OCI-LY7 (cell line): ENCODE measurements around the gene MFSD6L. TPM values are rescaled to one million over a fixed set of nuclear protein-coding genes. Genes with fewer than 3 reads are reported as not detected.

ENCODE experiments used
- BruUV-seq: library from RNA; stranded (reverse); fragments of 400-500 nt; replicated peaks from 2 replicates; lab custom pipeline; 2021; lab: Mats Ljungman, UMichigan
- CTCF ChIA-PET: fragments of 300-600 bp; sonication (Branson Sonifier 250); formaldehyde crosslinking; loops from one replicate; lab custom pipeline; 2022; ENCODE audit warnings: antibody characterized with exemption; ENCODE audit not compliant: unreplicated experiment; lab: Charles Lee
- POLR2A ChIA-PET: fragments of 300-600 bp; sonication (Branson Sonifier 250); formaldehyde crosslinking; loops from one replicate; lab custom pipeline; 2022; ENCODE audit warnings: antibody characterized with exemption; lab: Charles Lee
- DNase-seq: peaks from one replicate; pipeline ENCODE4 v3.0.0-alpha.2; 2015; ENCODE audit warnings: low spot score
- H2AFZ ChIP-seq: fragments of 200-600 bp; sonication (generic), shearing (Covaris generic); 2 replicates; pipeline ENCODE4 v1.6.1; 2014; ENCODE audit warnings: mild to moderate bottlenecking, antibody characterized with exemption, low read length, moderate library complexity
- H3K27ac ChIP-seq: fragments of 200-600 bp; sonication (generic); 2 replicates; pipeline ENCODE4 v1.5.1; 2014; ENCODE audit warnings: mixed run types, low read depth, mild to moderate bottlenecking, moderate library complexity, low read length, inconsistent platforms; ENCODE audit not compliant: poor library complexity, severe bottlenecking
- H3K36me3 ChIP-seq: fragments of 200-600 bp; sonication (generic); 2 replicates; pipeline ENCODE4 v1.6.1; 2014; ENCODE audit warnings: mild to moderate bottlenecking, antibody characterized with exemption, low read length, moderate library complexity, mixed read lengths; ENCODE audit not compliant: insufficient read depth
- H3K4me1 ChIP-seq: fragments of 200-600 bp; sonication (generic); 2 replicates; pipeline ENCODE4 v1.5.1; 2014; ENCODE audit warnings: mild to moderate bottlenecking, low read length; ENCODE audit not compliant: insufficient read depth, poor library complexity, severe bottlenecking
- H3K4me2 ChIP-seq: fragments of 200-600 bp; sonication (generic); 2 replicates; pipeline ENCODE4 v1.6.1; 2014; ENCODE audit warnings: mild to moderate bottlenecking, low read length
- H3K4me3 ChIP-seq: fragments of 200-600 bp; sonication (generic); 2 replicates; pipeline ENCODE4 v1.5.1; 2014; ENCODE audit warnings: mild to moderate bottlenecking, low read depth, low read length; ENCODE audit not compliant: poor library complexity, severe bottlenecking
- H3K79me2 ChIP-seq: fragments of 200-600 bp; sonication (generic); 2 replicates; pipeline ENCODE4 v1.6.1; 2016; ENCODE audit warnings: low read depth, mild to moderate bottlenecking, low read length, moderate library complexity, mixed read lengths; ENCODE audit not compliant: insufficient read depth
- H3K9me2 ChIP-seq: fragments of 200-600 bp; sonication (generic); 2 replicates; pipeline ENCODE4 v1.6.1; 2016; ENCODE audit warnings: mild to moderate bottlenecking, low read length, mixed read lengths; ENCODE audit not compliant: insufficient read depth
- H3K9me3 ChIP-seq: fragments of 200-600 bp; sonication (generic); 2 replicates; pipeline ENCODE4 v1.6.1; 2014; ENCODE audit warnings: mild to moderate bottlenecking, mixed run types, low read length, mixed read lengths
- H4K20me1 ChIP-seq: fragments of 200-600 bp; sonication (generic); 2 replicates; pipeline ENCODE4 v1.6.1; 2014; ENCODE audit warnings: mild to moderate bottlenecking, antibody characterized with exemption, low read length, moderate library complexity, mixed read lengths; ENCODE audit not compliant: insufficient read depth
- CTCF ChIP-seq: fragments of 200-600 bp; sonication (generic); conservative IDR thresholded peaks from 2 replicates; pipeline ENCODE4 v1.5.1; 2014; ENCODE audit warnings: mild to moderate bottlenecking, antibody characterized with exemption, low read length, moderate library complexity, mixed read lengths
- EZH2phosphoT487 ChIP-seq: fragments of 200-600 bp; sonication (generic); IDR thresholded peaks from 2 replicates; pipeline ENCODE4 v1.6.1; 2018; ENCODE audit warnings: low read depth, borderline replicate concordance, mild to moderate bottlenecking, mixed run types, antibody characterized with exemption, low read length, moderate library complexity, mixed read lengths
- intact Hi-C: fragments of 100-400 bp; cut with micrococcal nuclease; formaldehyde crosslinking; loops from one replicate; pipeline ENCODE4 v1.10.0; 2022; ENCODE audit not compliant: unreplicated experiment
- total RNA-seq, 2 experiments: library from RNA; depleted of rRNA in 1 of 2; stranded (reverse); fragments of >200 nt in 1 of 2; shearing (Covaris generic) in 1 of 2; gene quantifications; 2 replicates each; pipeline ENCODE4 v1.2.3, GENCODE V29; 2014 to 2022

Gene MFSD6L
- total RNA-seq, 2 experiments from 2014 or later = not detected

- intact Hi-C loops = no loop called here
- H3K79me2 ChIP-seq = no peaks in the 10 kb centered on the region
- no peak overlapping the region for H3K27ac ChIP-seq
- no peaks in the 10 kb centered on the region for H3K9me2 ChIP-seq
- no peaks in the 10 kb centered on the region for H3K36me3 ChIP-seq
- DNase-seq = no peak
- ChIA-PET POLR2A (no interaction called here), CTCF (no interaction called here)
- H3K4me2 ChIP-seq = no peak overlapping the region
- H4K20me1 ChIP-seq = no peaks in the 10 kb centered on the region
- no peak overlapping the region for H3K4me3 ChIP-seq
- BruUV-seq = no TSS peak
- H3K4me1 ChIP-seq = no peaks in the 10 kb centered on the region
- TF ChIP-seq CTCF (no peak), EZH2phosphoT487 (no peak)
- H2AFZ ChIP-seq = no peak overlapping the region
- H3K9me3 ChIP-seq = peaks cover 8% of the 10 kb centered on the region
These were observed 5.5 kb downstream of the MFSD6L start for GRCh38 chr17:8793649-8794048.

- CTCF ChIA-PET = no interaction called here
These were observed 6.5 kb downstream of the MFSD6L start for GRCh38 chr17:8792646-8793045.

GRCh38 chr17:8791910-8792270 lies 7.3 kb downstream of the MFSD6L start:
- Histone ChIP-seq H3K9me2 (no peaks in the 10 kb centered on the region), H3K9me3 (peaks cover 8% of the 10 kb centered on the region), H3K79me2 (no peaks in the 10 kb centered on the region), H3K27ac (no peak overlapping the region), H3K4me2 (no peak overlapping the region), H2AFZ (no peak overlapping the region), H3K4me3 (no peak overlapping the region), H3K4me1 (no peaks in the 10 kb centered on the region), H3K36me3 (no peaks in the 10 kb centered on the region), H4K20me1 (no peaks in the 10 kb centered on the region)
- CTCF ChIA-PET = no interaction called here
- no TSS peak for BruUV-seq
- no peak for TF ChIP-seq CTCF
- no peak for TF ChIP-seq EZH2phosphoT487
- POLR2A ChIA-PET = no interaction called here
- intact Hi-C loops = no loop called here
- DNase-seq = no peak

More at GRCh38 chr17:8792646-8793045, 6.5 kb downstream of the MFSD6L start:
- no peak for TF ChIP-seq EZH2phosphoT487
- no peak for TF ChIP-seq CTCF
- no TSS peak for BruUV-seq
- Histone ChIP-seq H3K4me1 (no peaks in the 10 kb centered on the region), H4K20me1 (no peaks in the 10 kb centered on the region), H2AFZ (no peak overlapping the region), H3K4me2 (no peak overlapping the region), H3K27ac (no peak overlapping the region), H3K79me2 (no peaks in the 10 kb centered on the region), H3K9me3 (peaks cover 8% of the 10 kb centered on the region), H3K4me3 (no peak overlapping the region), H3K9me2 (no peaks in the 10 kb centered on the region), H3K36me3 (no peaks in the 10 kb centered on the region)
- DNase-seq = no peak
- intact Hi-C loops = no loop called here
- POLR2A ChIA-PET = no interaction called here
